T-helper 1 cell treated with Interleukin-12 subunit alpha and Interleukin-12 subunit beta and Interleukin-4 antibody, amounts not matched to agents 30 μg/mL and 1 μg/mL, for 36 hours (primary cell): ENCODE data around the gene KIAA1217.
"Not testable (repeated sequence)": the region's sequence is repeated elsewhere in the genome, so short reads cannot be mapped to it uniquely, and the experiment has no call there.

Experiments
- H3K27ac Mint-ChIP-seq: one replicate; pipeline ENCODE4 v1.8.0; 2021; ENCODE audit warnings: mild to moderate bottlenecking, mixed read lengths
- H3K27me3 Mint-ChIP-seq: one replicate; pipeline ENCODE4 v1.8.0; 2021; ENCODE audit warnings: low read depth, mixed read lengths
- H3K36me3 Mint-ChIP-seq: one replicate; pipeline ENCODE4 v1.8.0; 2021; ENCODE audit warnings: low read depth, mixed read lengths
- H3K4me1 Mint-ChIP-seq: one replicate; pipeline ENCODE4 v1.8.0; 2021; ENCODE audit warnings: low read depth, mixed read lengths
- H3K4me3 Mint-ChIP-seq: one replicate; pipeline ENCODE4 v1.8.0; 2021; ENCODE audit warnings: mild to moderate bottlenecking, moderate library complexity, mixed read lengths
- H3K9me3 Mint-ChIP-seq: one replicate; pipeline ENCODE4 v1.8.0; 2021; ENCODE audit warnings: mixed read lengths

Gene KIAA1217

DNA sequence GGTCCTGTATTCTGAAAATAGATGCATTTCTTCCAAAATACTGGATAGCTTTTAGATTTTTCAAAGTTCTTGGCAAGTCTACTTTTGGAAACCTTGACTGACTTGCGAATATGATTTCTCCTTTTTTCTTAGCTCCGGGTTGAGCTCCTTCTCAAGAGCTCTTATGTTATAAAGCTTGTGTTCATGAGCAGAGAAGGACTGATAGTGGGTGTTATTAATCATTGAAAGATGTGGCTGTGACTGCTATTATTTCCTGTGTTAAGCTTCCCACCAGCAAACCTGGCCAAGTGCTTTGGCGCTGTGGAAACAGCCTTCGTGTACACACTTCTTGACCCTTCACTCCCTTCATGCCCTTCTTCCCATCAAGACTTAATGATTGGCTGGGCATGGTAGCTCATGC is 98.2 kb downstream of the KIAA1217 start:
- H3K4me3 Mint-ChIP-seq = no peak overlapping the region
- no peaks in the 10 kb centered on the region for H3K9me3 Mint-ChIP-seq
- H3K27ac Mint-ChIP-seq = no peak overlapping the region
- no peaks in the 10 kb centered on the region for H3K36me3 Mint-ChIP-seq
- H3K27me3 Mint-ChIP-seq = peaks cover 4% of the 10 kb centered on the region
- no peaks in the 10 kb centered on the region for H3K4me1 Mint-ChIP-seq

DNA sequence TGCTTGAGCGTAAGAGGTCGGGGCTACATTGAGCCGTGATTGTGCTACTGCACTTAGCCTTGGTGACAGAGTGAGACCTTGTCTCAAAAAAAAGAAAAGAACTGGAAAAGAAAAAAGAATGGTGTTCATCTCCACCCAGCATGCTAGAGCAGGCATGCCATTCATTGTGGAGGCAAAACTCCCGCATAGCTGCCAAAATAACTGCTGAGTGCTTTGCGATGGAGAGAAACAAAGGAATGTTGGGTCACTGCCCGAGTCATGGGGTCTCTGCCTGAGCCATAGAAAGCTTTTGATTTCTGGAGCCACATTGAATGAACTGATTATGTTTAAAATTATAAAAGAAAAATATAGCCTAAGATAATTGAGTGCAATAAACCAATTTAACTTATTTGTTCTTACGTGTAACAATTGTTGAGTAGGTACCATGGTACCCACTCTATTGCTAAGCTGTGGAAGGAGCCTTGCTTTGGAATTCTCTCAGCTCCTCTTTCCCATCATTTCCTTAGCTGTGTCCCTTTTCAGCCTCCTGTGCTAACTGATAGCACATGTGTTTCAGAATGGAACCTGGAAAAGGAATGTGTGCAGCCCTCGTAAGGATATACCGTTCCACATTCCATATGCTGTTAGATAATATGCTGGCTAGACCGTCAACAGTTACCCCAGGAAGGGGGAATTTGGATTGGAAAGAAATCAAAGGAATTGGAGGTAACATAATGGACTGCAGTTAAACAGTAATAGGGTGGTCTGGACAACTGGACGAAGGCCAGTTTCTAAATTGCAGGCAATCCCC is 99.0 kb downstream of the KIAA1217 start:
- no peaks in the 10 kb centered on the region for H3K36me3 Mint-ChIP-seq
- no peak overlapping the region for H3K27ac Mint-ChIP-seq
- no peak overlapping the region for H3K4me3 Mint-ChIP-seq
- H3K4me1 Mint-ChIP-seq = no peaks in the 10 kb centered on the region
- H3K27me3 Mint-ChIP-seq = no peaks in the 10 kb centered on the region
- no peaks in the 10 kb centered on the region for H3K9me3 Mint-ChIP-seq

GRCh38 chr10:24310104-24310503 is 101.2 kb downstream of the KIAA1217 start:
- Mint-ChIP-seq H3K27ac (no peak overlapping the region), H3K36me3 (no peaks in the 10 kb centered on the region), H3K27me3 (no peaks in the 10 kb centered on the region), H3K4me1 (no peaks in the 10 kb centered on the region), H3K9me3 (no peaks in the 10 kb centered on the region), H3K4me3 (no peak overlapping the region)

DNA sequence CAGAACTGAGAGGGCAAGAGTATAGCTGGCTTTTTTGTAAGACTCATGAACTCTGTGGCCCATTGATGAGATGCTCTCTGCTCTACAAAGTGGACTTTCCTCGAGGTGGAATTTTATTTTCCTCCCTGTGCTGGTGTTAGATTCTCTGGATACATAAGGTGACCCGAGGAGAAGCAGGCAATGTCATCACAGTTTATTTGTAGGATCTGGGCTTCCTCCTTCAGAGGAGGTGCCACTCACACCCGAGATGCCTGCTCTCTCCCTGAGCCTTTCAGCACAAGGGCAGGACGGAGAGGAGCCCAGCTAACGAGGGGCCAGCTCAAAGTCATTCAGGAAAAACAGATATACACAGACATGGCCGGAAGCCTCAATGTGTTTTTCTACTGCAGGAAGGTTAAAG is 103.0 kb downstream of the KIAA1217 start:
- Mint-ChIP-seq H3K27me3 (no peaks in the 10 kb centered on the region), H3K9me3 (no peaks in the 10 kb centered on the region), H3K4me3 (no peak overlapping the region), H3K27ac (no peak overlapping the region), H3K36me3 (no peaks in the 10 kb centered on the region), H3K4me1 (no peaks in the 10 kb centered on the region)

DNA sequence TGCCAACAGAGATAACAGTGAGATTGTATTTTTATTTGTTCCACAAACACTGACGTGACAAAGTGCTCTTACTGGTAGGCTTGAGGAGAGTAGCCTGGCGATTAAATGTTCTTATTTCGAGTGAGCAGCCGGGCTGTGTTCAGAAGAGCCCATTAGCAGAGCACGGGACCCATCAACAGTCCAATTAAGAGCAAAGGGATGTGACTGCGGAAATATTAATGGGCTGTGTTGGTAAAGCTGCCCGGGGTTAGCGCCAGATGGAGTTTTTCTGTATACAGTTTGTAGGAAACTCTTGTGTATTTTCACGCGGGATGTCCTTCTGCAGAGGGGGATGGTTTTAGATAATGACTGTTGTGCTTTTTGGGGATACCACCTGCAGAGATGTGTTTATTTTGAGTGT is 104.3 kb downstream of the KIAA1217 start:
- Mint-ChIP-seq H3K27ac (no peak overlapping the region), H3K4me3 (no peak overlapping the region), H3K4me1 (no peaks in the 10 kb centered on the region), H3K36me3 (no peaks in the 10 kb centered on the region), H3K9me3 (no peaks in the 10 kb centered on the region), H3K27me3 (no peaks in the 10 kb centered on the region)

DNA sequence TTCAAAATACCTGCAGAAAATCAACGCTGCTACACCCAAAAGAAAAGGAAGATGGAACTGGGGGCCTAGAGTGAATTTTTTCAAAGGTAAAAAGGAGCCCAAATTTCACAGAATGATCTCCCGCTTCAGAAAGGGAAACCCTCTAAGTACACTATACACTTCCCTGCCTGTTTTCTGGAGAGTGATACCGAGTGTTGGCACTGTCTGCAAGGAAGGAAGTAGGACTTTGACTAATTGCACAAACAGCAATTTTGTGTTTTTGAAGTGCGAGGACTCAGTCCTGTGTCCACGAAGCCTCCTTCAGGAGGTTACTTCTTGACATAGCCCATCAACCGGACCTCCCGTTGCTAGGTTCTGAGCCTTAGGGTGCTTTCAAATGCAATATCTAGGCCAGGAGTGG is 106.3 kb downstream of the KIAA1217 start:
- Mint-ChIP-seq H3K4me3 (no peak overlapping the region), H3K27ac (no peak overlapping the region), H3K36me3 (no peaks in the 10 kb centered on the region), H3K27me3 (no peaks in the 10 kb centered on the region), H3K4me1 (no peaks in the 10 kb centered on the region), H3K9me3 (no peaks in the 10 kb centered on the region)

GRCh38 chr10:24318517-24318916 is 109.6 kb downstream of the KIAA1217 start:
- no peaks in the 10 kb centered on the region for H3K27me3 Mint-ChIP-seq
- no peak overlapping the region for H3K27ac Mint-ChIP-seq
- no peaks in the 10 kb centered on the region for H3K4me1 Mint-ChIP-seq
- no peaks in the 10 kb centered on the region for H3K9me3 Mint-ChIP-seq
- no peaks in the 10 kb centered on the region for H3K36me3 Mint-ChIP-seq
- H3K4me3 Mint-ChIP-seq = no peak overlapping the region

GRCh38 chr10:24320373-24320772 is 111.4 kb downstream of the KIAA1217 start:
- Mint-ChIP-seq H3K27me3 (no peaks in the 10 kb centered on the region), H3K36me3 (no peaks in the 10 kb centered on the region), H3K9me3 (no peaks in the 10 kb centered on the region), H3K27ac (no peak overlapping the region), H3K4me3 (no peak overlapping the region), H3K4me1 (no peaks in the 10 kb centered on the region)

DNA sequence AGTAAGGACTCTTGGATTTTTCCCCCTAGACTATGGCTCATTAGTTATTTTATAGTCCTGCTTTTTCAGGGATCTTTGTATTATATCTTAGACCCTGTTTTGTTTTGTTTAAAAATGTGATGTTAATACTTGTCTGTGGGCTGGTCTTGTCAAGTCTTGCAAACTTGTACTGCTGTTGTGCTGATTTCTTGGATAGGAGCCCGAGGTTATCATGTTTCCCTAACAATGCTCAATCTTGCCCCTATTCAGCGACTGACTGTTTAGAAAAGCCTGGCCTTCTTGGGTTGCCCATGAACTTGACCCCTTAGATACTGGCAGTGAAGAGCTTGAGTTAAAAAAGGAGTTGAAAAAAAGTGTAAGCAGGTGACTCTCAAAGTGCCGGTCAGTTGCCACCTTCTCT is 115.7 kb downstream of the KIAA1217 start:
- no peaks in the 10 kb centered on the region for H3K27me3 Mint-ChIP-seq
- peaks cover 4% of the 10 kb centered on the region for H3K9me3 Mint-ChIP-seq
- H3K36me3 Mint-ChIP-seq = no peaks in the 10 kb centered on the region
- no peak overlapping the region for H3K4me3 Mint-ChIP-seq
- no peaks in the 10 kb centered on the region for H3K4me1 Mint-ChIP-seq
- H3K27ac Mint-ChIP-seq = no peak overlapping the region

DNA sequence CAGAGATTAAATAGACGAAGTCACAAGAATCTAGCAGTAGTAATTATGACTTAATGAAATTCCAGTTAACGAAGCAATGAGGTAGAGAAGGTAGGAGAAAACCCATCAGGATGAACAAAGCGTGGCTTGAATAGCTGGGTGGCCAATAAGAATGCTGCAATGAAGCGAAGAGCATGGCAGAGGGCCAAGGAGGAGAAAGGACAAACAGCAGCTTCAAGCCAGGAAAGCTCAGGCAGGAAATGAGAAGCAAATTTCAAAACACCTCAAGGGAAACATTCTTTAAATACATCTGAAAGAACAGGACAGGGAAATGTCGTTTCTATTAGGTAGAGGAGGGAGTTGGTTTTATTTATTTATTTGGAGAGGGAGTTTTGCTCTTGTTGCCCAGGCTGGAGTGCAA is 122.5 kb downstream of the KIAA1217 start:
- Mint-ChIP-seq H3K36me3 (no peaks in the 10 kb centered on the region), H3K27me3 (peaks cover 6% of the 10 kb centered on the region), H3K9me3 (peaks cover 4% of the 10 kb centered on the region)

DNA sequence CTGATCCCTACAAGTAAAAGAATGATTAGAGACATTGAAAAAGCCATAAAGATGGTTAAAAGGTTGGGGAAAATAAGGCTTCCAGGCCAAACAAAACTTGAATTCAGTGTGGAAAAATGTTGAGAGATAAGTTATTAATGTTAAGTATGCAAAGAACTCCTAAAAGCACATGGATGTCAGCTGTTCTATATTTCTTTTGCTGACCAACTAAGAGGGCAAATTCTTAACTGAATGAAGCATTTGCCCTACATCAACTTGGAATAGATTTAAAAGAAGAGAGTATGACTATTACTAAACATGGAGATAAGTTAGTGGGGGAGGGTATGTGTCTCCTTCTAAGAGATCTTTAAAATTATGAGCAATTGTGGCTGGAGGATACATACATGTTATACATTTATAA is 124.8 kb downstream of the KIAA1217 start:
- Mint-ChIP-seq H3K27ac (no peak overlapping the region), H3K36me3 (no peaks in the 10 kb centered on the region), H3K4me1 (no peaks in the 10 kb centered on the region), H3K9me3 (no peaks in the 10 kb centered on the region), H3K4me3 (no peak overlapping the region), H3K27me3 (peaks cover 6% of the 10 kb centered on the region)

More for the DNA sequence above, 122.5 kb downstream of the KIAA1217 start:
- Mint-ChIP-seq H3K4me3 (no peak overlapping the region), H3K27ac (no peak overlapping the region), H3K4me1 (no peaks in the 10 kb centered on the region)

GRCh38 chr10:24334279-24334939 is 125.5 kb downstream of the KIAA1217 start:
- Mint-ChIP-seq H3K27ac (no peak overlapping the region), H3K36me3 (no peaks in the 10 kb centered on the region), H3K27me3 (peaks cover 6% of the 10 kb centered on the region), H3K4me1 (no peaks in the 10 kb centered on the region), H3K9me3 (no peaks in the 10 kb centered on the region), H3K4me3 (no peak overlapping the region)

- not testable (repeated sequence) for H3K36me3 Mint-ChIP-seq, H3K9me3 Mint-ChIP-seq, H3K27ac Mint-ChIP-seq, H3K4me1 Mint-ChIP-seq, H3K4me3 Mint-ChIP-seq, H3K27me3 Mint-ChIP-seq
Observed at GRCh38 chr10:24337723-24338122, 128.8 kb downstream of the KIAA1217 start.

GRCh38 chr10:24339387-24339786 is 130.4 kb downstream of the KIAA1217 start:
- no peaks in the 10 kb centered on the region for H3K9me3 Mint-ChIP-seq
- peaks cover 2% of the 10 kb centered on the region for H3K4me1 Mint-ChIP-seq
- H3K27me3 Mint-ChIP-seq = peaks cover 8% of the 10 kb centered on the region
- no peak overlapping the region for H3K4me3 Mint-ChIP-seq
- no peaks in the 10 kb centered on the region for H3K36me3 Mint-ChIP-seq
- H3K27ac Mint-ChIP-seq = no peak overlapping the region

DNA sequence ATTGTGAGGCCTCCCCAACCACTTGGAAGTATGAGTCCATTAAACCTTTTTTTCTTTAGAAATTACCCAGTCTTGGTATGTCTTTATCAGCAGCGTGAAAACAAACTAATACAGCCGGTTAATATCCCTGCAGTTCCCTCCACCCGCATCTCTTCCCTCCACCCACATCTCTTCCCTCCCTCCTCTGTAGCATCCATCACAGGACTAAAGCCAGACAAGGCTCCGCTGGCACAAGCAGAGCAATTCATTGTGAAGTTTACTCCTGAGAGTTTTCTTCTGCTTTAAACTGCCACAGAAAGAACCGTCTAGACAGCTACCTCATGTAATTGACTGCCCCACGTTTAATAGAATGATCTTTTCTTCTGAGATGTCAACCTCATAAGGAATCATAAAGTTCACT is 131.5 kb downstream of the KIAA1217 start:
- H3K4me3 Mint-ChIP-seq = no peak overlapping the region
- no peaks in the 10 kb centered on the region for H3K36me3 Mint-ChIP-seq
- H3K27me3 Mint-ChIP-seq = peaks cover 5% of the 10 kb centered on the region
- H3K27ac Mint-ChIP-seq = no peak overlapping the region
- no peaks in the 10 kb centered on the region for H3K9me3 Mint-ChIP-seq
- peaks cover 2% of the 10 kb centered on the region for H3K4me1 Mint-ChIP-seq
